Measurements from ENCODE around the gene FAM237B.

FAM237B gene

GRCh38 chr7:90309872-90310271, 11.2 kb downstream of the FAM237B start:
- no peak overlapping the region for H3K27ac ChIP-seq
- H3K9me3 ChIP-seq (replicated peaks in 1 of 11), result no peaks in the 10 kb centered on the region
- no peak for TF ChIP-seq Cebpa-rat (IDR thresholded peaks at IDR 0.05)
- H3K4me1 ChIP-seq, result no peaks in the 10 kb centered on the region
- H3K9ac ChIP-seq, result no peak overlapping the region
- H4K20me1 ChIP-seq, result no peaks in the 10 kb centered on the region
- H3K36me3 ChIP-seq, result no peaks in the 10 kb centered on the region
- H3K4me2 ChIP-seq, result no peak overlapping the region
- no peaks in the 10 kb centered on the region for H3K27me3 ChIP-seq
- H3K4me3 ChIP-seq, result no peak overlapping the region

- H3K4me1 ChIP-seq, result no peaks in the 10 kb centered on the region
- no peaks in the 10 kb centered on the region for H3K36me3 ChIP-seq
- no peak overlapping the region for H3K27ac ChIP-seq
- no peak for TF ChIP-seq Cebpa-rat (IDR thresholded peaks at IDR 0.05)
- H3K4me2 ChIP-seq, result no peak overlapping the region
- no peak overlapping the region for H3K4me3 ChIP-seq
- no peak overlapping the region for H3K9ac ChIP-seq
- H4K20me1 ChIP-seq, result no peaks in the 10 kb centered on the region
- no peaks in the 10 kb centered on the region for H3K27me3 ChIP-seq
- no peaks in the 10 kb centered on the region for H3K9me3 ChIP-seq (replicated peaks in 1 of 11)
These were observed 17.9 kb downstream of the FAM237B start for GRCh38 chr7:90303241-90303640.

- TF ChIP-seq Cebpa-rat (IDR thresholded peaks at IDR 0.05), result no peak
- no peak overlapping the region for H3K27ac ChIP-seq
- no peak overlapping the region for H3K4me3 ChIP-seq
- no peaks in the 10 kb centered on the region for H3K36me3 ChIP-seq
- H3K4me2 ChIP-seq, result no peak overlapping the region
- H4K20me1 ChIP-seq, result no peaks in the 10 kb centered on the region
- H3K9ac ChIP-seq, result no peak overlapping the region
- peaks cover 0 to 17% (median 5%) of the 10 kb centered on the region in 11 experiments; a peak in 9 of 22 replicates for H3K9me3 ChIP-seq (replicated peaks in 1 of 11)
- no peaks in the 10 kb centered on the region for H3K27me3 ChIP-seq
- H3K4me1 ChIP-seq, result no peaks in the 10 kb centered on the region
These were observed 22.7 kb downstream of the FAM237B start for GRCh38 chr7:90298145-90299038.

- H3K4me1 ChIP-seq, result peaks cover 0 to 36% (median 14%) of the 10 kb centered on the region in 10 experiments; a peak in 10 of 20 replicates
- H4K20me1 ChIP-seq, result no peaks in the 10 kb centered on the region
- TF ChIP-seq Cebpa-rat (IDR thresholded peaks at IDR 0.05), result no peak
- H3K9me3 ChIP-seq (replicated peaks in 1 of 11), result peaks cover 8 to 39% (median 20%) of the 10 kb centered on the region in 11 experiments; a peak in 21 of 22 replicates
- 0 out of 22 replicates have a peak overlapping the region, but pooled peaks of 2 of the 11 experiments have one; percentile 23 to 26 for H3K9ac ChIP-seq
- no peaks in the 10 kb centered on the region for H3K27me3 ChIP-seq
- H3K36me3 ChIP-seq, result no peaks in the 10 kb centered on the region
- peak overlapping the region in 5 of 11 experiments; percentile 2 to 60 (median 44); a peak in 8 of 22 replicates for H3K27ac ChIP-seq
- no peak overlapping the region for H3K4me3 ChIP-seq
- peak overlapping the region in 6 of 11 experiments; percentile 22 to 68 (median 52); a peak in 12 of 22 replicates for H3K4me2 ChIP-seq
These were observed 30.6 kb downstream of the FAM237B start for GRCh38 chr7:90290244-90291113.

GRCh38 chr7:90288154-90288553, 33.0 kb downstream of the FAM237B start:
- no peaks in the 10 kb centered on the region for H4K20me1 ChIP-seq
- H3K4me2 ChIP-seq, result no peak overlapping the region
- no peaks in the 10 kb centered on the region for H3K36me3 ChIP-seq
- TF ChIP-seq Cebpa-rat (IDR thresholded peaks at IDR 0.05), result no peak
- H3K4me1 ChIP-seq, result peaks cover 0 to 41% (median 16%) of the 10 kb centered on the region in 10 experiments; a peak in 10 of 20 replicates
- no peak overlapping the region for H3K9ac ChIP-seq
- peaks cover 8 to 20% (median 15%) of the 10 kb centered on the region in 11 experiments; a peak in 20 of 22 replicates for H3K9me3 ChIP-seq (replicated peaks in 1 of 11)
- no peak overlapping the region for H3K27ac ChIP-seq
- H3K27me3 ChIP-seq, result no peaks in the 10 kb centered on the region
- H3K4me3 ChIP-seq, result no peak overlapping the region

GRCh38 chr7:90276033-90276728, 44.9 kb downstream of the FAM237B start:
- no peak overlapping the region for H3K9ac ChIP-seq
- H3K27ac ChIP-seq, result no peak overlapping the region
- H3K9me3 ChIP-seq (replicated peaks in 1 of 11), result no peaks in the 10 kb centered on the region
- no peaks in the 10 kb centered on the region for H4K20me1 ChIP-seq
- H3K4me2 ChIP-seq, result no peak overlapping the region
- H3K4me3 ChIP-seq, result no peak overlapping the region
- TF ChIP-seq Cebpa-rat (IDR thresholded peaks at IDR 0.05), result no peak
- H3K4me1 ChIP-seq, result no peaks in the 10 kb centered on the region
- no peaks in the 10 kb centered on the region for H3K36me3 ChIP-seq
- no peaks in the 10 kb centered on the region for H3K27me3 ChIP-seq

- no peaks in the 10 kb centered on the region for H3K9me3 ChIP-seq (replicated peaks in 1 of 11)
- TF ChIP-seq Cebpa-rat (IDR thresholded peaks at IDR 0.05), result no peak
- no peaks in the 10 kb centered on the region for H4K20me1 ChIP-seq
- H3K27ac ChIP-seq, result no peak overlapping the region
- no peak overlapping the region for H3K4me3 ChIP-seq
- no peaks in the 10 kb centered on the region for H3K27me3 ChIP-seq
- no peaks in the 10 kb centered on the region for H3K36me3 ChIP-seq
- H3K4me2 ChIP-seq, result no peak overlapping the region
- no peak overlapping the region for H3K9ac ChIP-seq
- peaks cover 0 to 8% (median 0%) of the 10 kb centered on the region in 10 experiments; a peak in 5 of 20 replicates for H3K4me1 ChIP-seq
These were observed 46.9 kb downstream of the FAM237B start for GRCh38 chr7:90274161-90274560.

GRCh38 chr7:90272242-90272641, 48.9 kb downstream of the FAM237B start:
- no peaks in the 10 kb centered on the region for H4K20me1 ChIP-seq
- no peak overlapping the region for H3K9ac ChIP-seq
- peaks cover 0 to 25% (median under 1%) of the 10 kb centered on the region in 10 experiments; a peak in 8 of 20 replicates for H3K4me1 ChIP-seq
- H3K36me3 ChIP-seq, result no peaks in the 10 kb centered on the region
- H3K27ac ChIP-seq, result no peak overlapping the region
- H3K4me3 ChIP-seq, result no peak overlapping the region
- H3K27me3 ChIP-seq, result no peaks in the 10 kb centered on the region
- no peak overlapping the region for H3K4me2 ChIP-seq
- no peaks in the 10 kb centered on the region for H3K9me3 ChIP-seq (replicated peaks in 1 of 11)
- no peak for TF ChIP-seq Cebpa-rat (IDR thresholded peaks at IDR 0.05)

All from BLaER1 treated with 17β-estradiol and CSF1 and Interleukin-3, amounts not matched to agents 10 nM and 100 nM (cell line).